Neural crest cell (in vitro differentiated cells): ENCODE results near the gene TAX1BP3. TPM values are rescaled to one million over a fixed set of nuclear protein-coding genes. Genes with fewer than 3 reads are reported as not detected.

Source experiments
- DNase-seq: peaks from one replicate; pipeline ENCODE4 v3.0.0; 2021; ENCODE audit warnings: low read depth, mixed read lengths, low spot score
- H3K27ac Mint-ChIP-seq: one replicate; pipeline ENCODE4 v1.8.0; 2021; ENCODE audit warnings: mild to moderate bottlenecking, mixed read lengths; ENCODE audit not compliant: unreplicated experiment
- H3K27me3 Mint-ChIP-seq: 2 replicates; pipeline ENCODE4 v1.8.0; 2021; ENCODE audit warnings: low read depth, mild to moderate bottlenecking, mixed read lengths
- H3K36me3 Mint-ChIP-seq: 2 replicates; pipeline ENCODE4 v1.8.0; 2021; ENCODE audit warnings: low read depth, mild to moderate bottlenecking, mixed read lengths
- H3K4me1 Mint-ChIP-seq: 2 replicates; pipeline ENCODE4 v1.8.0; 2021; ENCODE audit warnings: mixed read lengths
- H3K4me3 Mint-ChIP-seq: one replicate; pipeline ENCODE4 v1.8.0; 2021; ENCODE audit warnings: mild to moderate bottlenecking, mixed read lengths
- H3K9me3 Mint-ChIP-seq: 2 replicates; pipeline ENCODE4 v1.8.0; 2021; ENCODE audit warnings: mixed read lengths
- CTCF ChIP-seq: fragments of 200-600 bp; sonication (generic); conservative IDR thresholded peaks from 2 replicates; pipeline ENCODE4 v1.5.0; 2021; ENCODE audit warnings: antibody characterized with exemption, mild to moderate bottlenecking
- total RNA-seq: library from RNA; stranded (reverse); gene quantifications from 2 replicates; pipeline ENCODE4 v1.2.1, GENCODE V29; 2021

TAX1BP3 gene
- total RNA-seq, 1 donor from 2014 or later, result 65.8 TPM

- DNase-seq, result no peak
- Mint-ChIP-seq H3K27me3 (no peaks in the 10 kb centered on the region), H3K9me3 (no peaks in the 10 kb centered on the region), H3K27ac (no peak overlapping the region), H3K4me1 (peaks cover 9% of the 10 kb centered on the region), H3K36me3 (no peaks in the 10 kb centered on the region), H3K4me3 (no peak overlapping the region)
- no peak for TF ChIP-seq CTCF
Observed at GRCh38 chr17:3660311-3660891, 8.0 kb downstream of the TAX1BP3 start.

GRCh38 chr17:3659541-3660111 is 8.8 kb downstream of the TAX1BP3 start:
- no peak for DNase-seq
- TF ChIP-seq CTCF, result no peak
- Mint-ChIP-seq H3K36me3 (no peaks in the 10 kb centered on the region), H3K9me3 (no peaks in the 10 kb centered on the region), H3K4me1 (peaks cover 3% of the 10 kb centered on the region), H3K27me3 (no peaks in the 10 kb centered on the region), H3K4me3 (no peak overlapping the region), H3K27ac (no peak overlapping the region)

GRCh38 chr17:3658784-3659449 is 9.5 kb downstream of the TAX1BP3 start:
- no peaks in the 10 kb centered on the region for H3K9me3 Mint-ChIP-seq
- H3K27ac Mint-ChIP-seq, result no peak overlapping the region
- no peaks in the 10 kb centered on the region for H3K36me3 Mint-ChIP-seq
- DNase-seq, result no peak
- H3K27me3 Mint-ChIP-seq, result no peaks in the 10 kb centered on the region
- peaks cover 3% of the 10 kb centered on the region for H3K4me1 Mint-ChIP-seq
- H3K4me3 Mint-ChIP-seq, result no peak overlapping the region
- TF ChIP-seq CTCF, result no peak

GRCh38 chr17:3657874-3658783 is 10.2 kb downstream of the TAX1BP3 start:
- no peaks in the 10 kb centered on the region for H3K27me3 Mint-ChIP-seq
- TF ChIP-seq CTCF, result no peak
- DNase-seq, result no peak
- H3K9me3 Mint-ChIP-seq, result no peaks in the 10 kb centered on the region
- no peak overlapping the region for H3K27ac Mint-ChIP-seq
- peaks cover 3% of the 10 kb centered on the region for H3K4me1 Mint-ChIP-seq
- H3K4me3 Mint-ChIP-seq, result no peak overlapping the region
- H3K36me3 Mint-ChIP-seq, result no peaks in the 10 kb centered on the region

- Mint-ChIP-seq H3K36me3 (no peaks in the 10 kb centered on the region), H3K27me3 (no peaks in the 10 kb centered on the region), H3K9me3 (no peaks in the 10 kb centered on the region)
Observed at GRCh38 chr17:3657588-3657869, 10.8 kb downstream of the TAX1BP3 start.

More at GRCh38 chr17:3657588-3657869, 10.8 kb downstream of the TAX1BP3 start:
- TF ChIP-seq CTCF, result no peak
- H3K4me3 Mint-ChIP-seq, result no peak overlapping the region
- H3K4me1 Mint-ChIP-seq, result no peaks in the 10 kb centered on the region
- DNase-seq, result no peak
- H3K27ac Mint-ChIP-seq, result no peak overlapping the region
